Measurements from ENCODE around the gene PID1.

Gene PID1

DNA sequence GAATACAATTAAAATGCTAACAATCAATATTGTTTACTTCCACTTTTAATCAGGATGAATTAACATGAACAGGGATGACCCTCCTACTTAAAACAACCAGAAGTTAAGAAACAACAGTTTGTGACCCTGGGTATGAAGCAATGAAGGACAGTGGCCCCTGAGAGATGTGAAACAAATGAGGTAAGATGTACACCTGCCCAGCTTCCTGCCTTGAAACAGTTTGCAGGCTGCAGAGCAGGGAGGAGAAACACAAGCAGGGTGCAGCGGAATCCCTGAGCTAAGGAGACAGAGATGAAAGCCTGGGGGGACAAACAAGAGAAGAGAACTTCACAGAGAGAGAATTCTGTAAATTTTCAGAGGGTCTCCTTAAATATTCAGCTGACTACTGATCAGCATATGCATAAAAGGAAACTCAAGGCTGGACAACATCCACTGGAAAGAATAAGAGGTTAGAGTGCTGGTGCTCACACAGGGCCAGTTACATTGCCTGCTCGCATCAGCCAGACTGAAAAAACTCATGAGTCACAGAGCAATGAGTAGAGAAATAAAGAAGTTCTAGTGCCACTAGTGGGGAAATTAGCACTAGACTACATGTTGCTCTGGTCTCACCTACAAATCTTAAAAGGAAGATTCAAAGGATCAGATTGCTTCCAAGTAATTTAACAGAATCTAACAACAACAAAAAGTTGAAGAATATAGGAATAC, 106.4 kb downstream of the PID1 start:
- no peak for DNase-seq (ENCODE audit: low read depth in 2 of 2)

DNA sequence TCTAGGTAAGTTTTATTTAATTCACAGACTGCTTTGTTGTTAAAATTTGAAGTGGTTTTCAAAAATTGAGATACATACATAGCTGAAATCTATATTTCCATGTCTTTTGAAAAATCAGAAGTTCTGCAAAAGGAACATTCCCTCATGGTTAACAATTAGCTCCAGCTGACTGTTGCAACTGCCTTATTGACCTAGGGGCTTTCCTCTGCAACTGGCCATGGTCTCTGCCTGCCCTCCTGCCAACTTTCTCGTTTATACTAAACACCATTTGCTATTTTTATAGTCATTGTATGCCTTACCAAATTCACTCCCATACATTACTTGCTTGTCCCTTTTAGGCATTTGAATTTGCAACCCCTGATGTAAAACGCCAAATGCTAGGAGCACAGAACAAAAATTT, 107.2 kb downstream of the PID1 start:
- no peak for DNase-seq (ENCODE audit: low read depth in 2 of 2)

DNA sequence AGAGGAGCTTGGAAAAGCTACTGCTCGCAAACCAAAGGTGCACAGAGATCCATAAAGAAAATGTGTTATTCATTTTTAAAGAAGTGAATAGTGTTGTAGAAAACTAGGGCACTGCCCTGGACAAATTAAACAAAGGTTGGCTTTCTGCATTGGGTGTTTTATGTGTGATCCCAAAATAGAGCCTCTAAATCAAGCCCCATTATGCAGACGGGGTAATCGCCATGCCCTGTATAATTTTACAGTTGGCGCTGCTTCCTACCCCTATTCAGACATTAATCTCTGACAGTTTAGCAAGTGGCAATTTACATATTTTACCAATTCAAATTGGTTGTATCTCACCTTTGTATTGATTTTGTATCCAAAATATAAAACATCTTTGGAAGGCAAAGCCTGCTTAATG, 109.1 kb downstream of the PID1 start:
- DNase-seq (ENCODE audit: low read depth in 2 of 2): no peak

DNA sequence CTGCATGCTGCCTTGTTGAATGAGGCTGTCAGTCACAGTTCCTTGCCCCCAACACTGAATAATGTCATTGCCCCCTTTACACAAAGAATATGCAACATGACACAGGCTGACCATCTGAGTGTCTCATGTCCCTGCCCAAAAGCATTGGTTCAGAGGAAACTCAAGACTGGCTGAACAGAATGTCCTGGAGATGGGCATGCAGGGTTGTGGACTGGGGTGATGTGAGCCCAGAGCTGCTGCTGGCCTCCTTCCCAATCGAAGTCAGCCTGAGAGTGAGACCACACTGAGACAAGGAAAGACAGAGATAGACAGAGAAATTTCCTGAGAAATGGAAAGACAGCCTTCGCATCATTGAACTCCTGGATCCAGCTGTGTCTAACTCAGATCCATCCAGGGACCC, 110.1 kb downstream of the PID1 start:
- no peak for DNase-seq (ENCODE audit: low read depth in 2 of 2)

- DNase-seq (ENCODE audit: low read depth in 2 of 2): no peak
These were observed 110.9 kb downstream of the PID1 start for GRCh38 chr2:229160180-229160579.

DNA sequence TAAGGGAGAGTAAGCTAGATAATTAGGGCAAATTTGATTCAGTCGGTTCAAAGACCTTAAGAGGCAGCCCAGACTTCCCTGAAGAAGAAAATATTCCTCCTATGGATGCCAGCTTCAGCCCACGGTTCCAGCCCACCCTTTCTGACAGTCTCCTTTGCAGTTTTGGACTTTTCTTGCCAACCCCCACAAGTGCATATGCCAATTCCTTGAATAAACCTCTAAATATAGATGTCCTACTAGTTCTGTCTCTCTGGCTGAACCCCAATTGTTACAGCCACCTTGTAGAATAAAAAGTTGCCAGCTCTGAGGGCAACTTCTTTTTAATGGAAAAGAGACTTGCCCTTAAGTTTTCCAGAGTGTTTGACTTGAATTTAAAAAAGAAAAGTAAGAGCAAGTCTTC, 111.7 kb downstream of the PID1 start:
- DNase-seq (ENCODE audit: low read depth in 2 of 2): no peak

DNA sequence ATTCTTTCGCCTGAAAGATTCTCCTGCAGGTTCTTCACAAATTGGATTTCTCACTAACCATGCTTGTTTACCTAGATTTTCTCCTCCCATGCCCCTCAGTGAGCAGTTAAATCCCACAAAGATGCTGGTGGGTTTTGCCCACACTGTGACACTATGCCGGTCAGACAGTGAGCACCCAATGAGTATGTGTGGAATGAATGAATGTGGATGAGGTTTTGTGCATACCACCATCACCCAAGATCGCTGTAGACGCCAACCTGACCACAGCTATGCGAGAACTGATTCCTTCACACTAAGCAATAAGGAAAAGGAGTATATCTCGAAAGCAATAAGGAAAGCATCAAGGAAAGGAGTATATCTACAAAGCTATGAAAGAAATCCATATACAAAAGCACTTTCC, 116.7 kb downstream of the PID1 start:
- no peak for DNase-seq (ENCODE audit: low read depth in 2 of 2)

GRCh38 chr2:229153951-229154350, 117.1 kb downstream of the PID1 start:
- no peak for DNase-seq (ENCODE audit: low read depth in 2 of 2)

- DNase-seq (ENCODE audit: low read depth in 2 of 2): no peak
These were observed 117.8 kb downstream of the PID1 start for GRCh38 chr2:229153267-229153666.

GRCh38 chr2:229152674-229153073, 118.4 kb downstream of the PID1 start:
- DNase-seq (ENCODE audit: low read depth in 2 of 2): no peak

- DNase-seq (ENCODE audit: low read depth in 2 of 2): no peak
These were observed 120.8 kb downstream of the PID1 start for GRCh38 chr2:229150317-229150716.

DNA sequence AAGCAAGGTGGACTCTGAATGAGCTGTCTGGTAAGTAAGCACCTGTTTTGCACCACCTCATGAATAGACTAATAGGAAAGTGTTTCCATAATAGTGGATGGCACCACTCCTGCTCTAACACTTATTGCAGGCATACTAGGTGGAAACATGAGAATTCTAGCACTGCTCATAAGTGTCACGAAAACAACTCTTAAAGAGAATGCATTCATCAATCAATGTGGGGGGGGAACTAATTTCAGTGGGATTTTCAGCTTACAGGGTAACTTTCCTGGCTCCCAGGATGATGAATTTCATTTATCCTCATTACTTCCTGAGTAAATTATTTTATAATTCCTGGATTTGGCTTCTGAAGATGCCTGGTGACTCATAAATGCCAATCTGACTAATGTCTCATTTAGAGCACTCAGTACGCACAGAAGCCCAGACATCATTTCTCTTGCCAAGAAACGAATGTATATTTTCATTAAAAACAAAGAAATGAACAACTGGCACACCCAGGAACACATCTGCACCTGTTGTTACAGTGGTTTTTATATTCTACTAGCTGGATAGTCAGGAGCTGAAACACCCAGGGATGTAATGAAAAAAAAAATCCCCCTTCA, 129.6 kb downstream of the PID1 start:
- DNase-seq (ENCODE audit: low read depth in 2 of 2): no peak

DNA sequence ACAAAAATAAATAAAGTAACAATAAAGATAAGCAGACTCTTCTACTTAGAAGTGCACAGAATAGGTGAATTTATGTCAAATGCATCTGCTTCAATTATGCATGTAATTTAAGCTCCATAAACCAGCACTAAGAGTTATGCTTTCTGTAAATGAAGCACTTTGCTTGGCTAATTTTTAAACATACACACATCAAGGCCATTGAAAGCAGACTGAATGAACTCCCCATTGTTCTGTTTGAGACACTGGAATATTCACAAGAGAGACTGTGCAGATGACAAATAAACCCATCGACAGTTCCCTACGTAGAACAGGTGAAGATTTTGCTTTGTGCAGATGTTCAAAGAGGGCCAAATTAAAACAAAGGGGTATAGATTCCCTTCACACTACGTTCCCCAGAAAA, 133.4 kb downstream of the PID1 start:
- DNase-seq (ENCODE audit: low read depth in 2 of 2): no peak

DNA sequence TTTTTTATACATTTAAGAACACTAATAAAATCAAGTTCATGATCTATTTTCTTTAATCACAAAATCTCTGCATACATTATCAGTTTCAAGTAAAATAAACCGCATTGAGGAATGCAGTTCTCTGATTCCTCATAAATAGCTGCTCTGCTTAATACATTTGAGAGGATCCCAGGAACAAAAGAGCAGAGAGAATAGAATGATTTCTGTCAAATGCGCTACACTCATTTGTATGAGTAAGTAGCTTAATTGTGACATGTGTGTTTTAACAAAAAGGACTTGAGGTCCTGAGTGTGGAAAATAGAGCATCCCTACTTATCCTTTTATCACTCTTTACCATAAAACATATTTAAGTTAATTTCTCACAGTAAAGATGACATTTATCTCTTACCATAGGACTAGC, 134.0 kb downstream of the PID1 start:
- DNase-seq (ENCODE audit: low read depth in 2 of 2): no peak

GRCh38 chr2:229133155-229133772, 137.8 kb downstream of the PID1 start:
- DNase-seq (ENCODE audit: low read depth in 2 of 2): no peak

GRCh38 chr2:229132236-229132635, 138.9 kb downstream of the PID1 start:
- no peak for DNase-seq (ENCODE audit: low read depth in 2 of 2)

- DNase-seq (ENCODE audit: low read depth in 2 of 2): no peak
These were observed 140.6 kb downstream of the PID1 start for GRCh38 chr2:229130522-229130921.

- no peak for DNase-seq (ENCODE audit: low read depth in 2 of 2)
These were observed 141.2 kb downstream of the PID1 start for GRCh38 chr2:229129738-229130371.

DNA sequence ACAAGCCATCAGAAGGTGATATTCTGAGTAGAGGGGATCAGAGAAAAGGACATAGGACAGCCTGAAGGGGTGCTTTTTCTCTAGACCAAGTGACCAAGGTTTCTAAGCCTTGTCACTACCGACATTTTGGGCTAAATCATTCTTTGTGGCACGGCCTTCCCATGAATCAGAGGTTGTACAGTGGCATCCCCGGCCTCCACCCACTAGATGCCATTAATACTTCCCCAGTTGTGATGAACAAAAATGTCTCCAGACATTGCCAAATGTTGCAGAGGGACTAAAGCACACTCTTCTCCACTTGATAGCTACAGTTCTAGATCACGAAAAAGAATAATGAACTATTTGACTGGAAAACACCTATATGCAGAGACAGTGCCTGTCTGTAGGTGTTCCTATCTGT, 143.6 kb downstream of the PID1 start:
- DNase-seq (ENCODE audit: low read depth in 2 of 2): no peak

DNA sequence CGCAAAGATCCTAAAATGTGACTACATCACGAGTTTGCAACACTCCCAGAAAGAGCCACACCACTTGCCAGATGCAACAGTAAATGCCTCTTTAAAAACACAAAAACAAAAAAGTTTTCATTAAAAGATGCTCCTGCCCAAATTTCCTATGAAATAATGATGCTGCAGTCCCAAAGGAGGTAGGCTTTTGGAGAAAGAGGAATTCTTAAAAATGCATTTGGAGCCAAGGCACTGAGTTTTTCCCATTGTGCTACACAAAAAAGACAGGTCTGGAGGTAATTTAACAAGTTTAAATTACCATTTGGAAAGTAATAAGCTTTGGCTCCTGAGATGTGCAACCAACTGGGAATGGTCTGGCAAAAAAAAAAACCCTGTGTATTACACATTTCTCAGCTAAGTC, 145.0 kb downstream of the PID1 start:
- no peak for DNase-seq (ENCODE audit: low read depth in 2 of 2)

GRCh38 chr2:229124136-229124535, 147.0 kb downstream of the PID1 start:
- DNase-seq (ENCODE audit: low read depth in 2 of 2): no peak

GRCh38 chr2:229118927-229119326, 152.2 kb downstream of the PID1 start:
- DNase-seq (ENCODE audit: low read depth in 2 of 2): no peak

GRCh38 chr2:229118336-229118735, 152.8 kb downstream of the PID1 start:
- no peak for DNase-seq (ENCODE audit: low read depth in 2 of 2)
